CD14-positive monocyte (primary cell): ENCODE results near the gene MAML3. TPM values are rescaled to one million over a fixed set of nuclear protein-coding genes. Genes with fewer than 3 reads are reported as not detected.

Experiments used
- DNase-seq, 3 donors: peaks; one replicate each; pipeline ENCODE4 v3.0.0-alpha.2; 2011 to 2022
- H2AFZ ChIP-seq: 2 replicates; pipeline ENCODE4 v1.6.0; 2012; ENCODE audit warnings: mild to moderate bottlenecking, low read depth, low read length, inconsistent platforms; ENCODE audit not compliant: insufficient read depth, poor library complexity, severe bottlenecking
- H3K27ac ChIP-seq, 2 donors: 1 replicate in 1 of 2; 2 replicates in 1 of 2; pipeline ENCODE4 v1.5.1; 2012 to 2013; ENCODE audit warnings: low read length in 2 of 2, control low read depth in 1 of 2, inconsistent platforms in 1 of 2, low read depth in 1 of 2, mild to moderate bottlenecking in 1 of 2
- H3K27me3 ChIP-seq, 2 donors: one replicate each; pipeline versions ENCODE4 v1.6.0 to v1.6.1; 2011 to 2013; ENCODE audit warnings: low read length in 2 of 2; ENCODE audit not compliant: control insufficient read depth in 2 of 2, insufficient read depth in 2 of 2
- H3K36me3 ChIP-seq, 2 donors: replicated peaks in 1 of 2; 1 replicate in 1 of 2; 2 replicates in 1 of 2; pipeline versions ENCODE4 v1.5.1 to v1.6.1; 2012 to 2013; ENCODE audit warnings: low read length in 2 of 2, control low read depth in 1 of 2, inconsistent platforms in 1 of 2, mild to moderate bottlenecking in 1 of 2; ENCODE audit not compliant: insufficient read depth in 2 of 2, control insufficient read depth in 1 of 2
- H3K4me1 ChIP-seq, 2 donors: 1 replicate in 1 of 2; 2 replicates in 1 of 2; pipeline versions ENCODE4 v1.5.1 to v1.6.1; 2012 to 2013; ENCODE audit warnings: low read length in 2 of 2, control low read depth in 1 of 2, inconsistent platforms in 1 of 2, mild to moderate bottlenecking in 1 of 2, moderate library complexity in 1 of 2; ENCODE audit not compliant: insufficient read depth in 2 of 2, control insufficient read depth in 1 of 2
- H3K4me2 ChIP-seq: replicated peaks from 2 replicates; pipeline ENCODE3; 2012; ENCODE audit warnings: low read length, moderate library complexity, mild to moderate bottlenecking; ENCODE audit not compliant: poor library complexity, severe bottlenecking; ENCODE audit errors: extremely low read depth
- H3K4me3 ChIP-seq, 3 experiments: fragments of 200-600 bp in 1 of 3; sonication (generic) in 1 of 3; replicated peaks in 1 of 3; 1 replicate in 2 of 3; 2 replicates in 1 of 3; pipeline ENCODE4 v1.5.1; 2011 to 2013; ENCODE audit warnings: low read length in 3 of 3, mild to moderate bottlenecking in 3 of 3, control low read depth in 2 of 3, low read depth in 2 of 3, inconsistent platforms in 1 of 3, moderate library complexity in 1 of 3
- H3K79me2 ChIP-seq: 2 replicates; pipeline ENCODE4 v1.6.0; 2012; ENCODE audit warnings: mild to moderate bottlenecking, control low read depth, inconsistent platforms, low read length, moderate library complexity; ENCODE audit not compliant: insufficient read depth
- H3K9ac ChIP-seq: 2 replicates; pipeline ENCODE4 v1.6.0; 2017; ENCODE audit warnings: low read length, mild to moderate bottlenecking; ENCODE audit not compliant: insufficient read depth, poor library complexity, severe bottlenecking
- H3K9me3 ChIP-seq, 2 donors: replicated peaks in 1 of 2; 1 replicate in 1 of 2; 2 replicates in 1 of 2; pipeline versions ENCODE4 v1.5.1 to v1.6.1; 2012 to 2013; ENCODE audit warnings: low read length in 2 of 2, control low read depth in 1 of 2; ENCODE audit not compliant: control insufficient read depth in 1 of 2, insufficient read depth in 1 of 2
- H4K20me1 ChIP-seq: 2 replicates; pipeline ENCODE4 v1.6.0; 2012; ENCODE audit warnings: mild to moderate bottlenecking, low read length, control low read depth, moderate library complexity; ENCODE audit not compliant: insufficient read depth
- H3K27ac Mint-ChIP-seq, 7 donors: one replicate each; pipeline ENCODE4 v1.8.0; 2020; ENCODE audit warnings: mild to moderate bottlenecking in 7 of 7, mixed read lengths in 7 of 7, moderate library complexity in 6 of 7, inconsistent platforms in 2 of 7
- H3K27me3 Mint-ChIP-seq, 3 donors: one replicate each; pipeline ENCODE4 v1.8.0; 2021 to 2022; ENCODE audit warnings: low read depth in 3 of 3, mild to moderate bottlenecking in 3 of 3, mixed read lengths in 3 of 3, moderate library complexity in 3 of 3, inconsistent platforms in 1 of 3
- H3K36me3 Mint-ChIP-seq, 2 donors: one replicate each; pipeline ENCODE4 v1.8.0; 2020; ENCODE audit warnings: mixed read lengths in 2 of 2, inconsistent platforms in 1 of 2, mild to moderate bottlenecking in 1 of 2
- H3K4me1 Mint-ChIP-seq: one replicate; pipeline ENCODE4 v1.8.0; 2020; ENCODE audit warnings: mild to moderate bottlenecking, mixed read lengths
- H3K4me3 Mint-ChIP-seq, 2 donors: one replicate each; pipeline ENCODE4 v1.8.0; 2020; ENCODE audit warnings: mild to moderate bottlenecking in 2 of 2, mixed read lengths in 2 of 2, moderate library complexity in 1 of 2
- H3K9me3 Mint-ChIP-seq, 7 donors: one replicate each; pipeline ENCODE4 v1.8.0; 2020 to 2022; ENCODE audit warnings: mixed read lengths in 7 of 7, mild to moderate bottlenecking in 6 of 7, moderate library complexity in 6 of 7, inconsistent platforms in 2 of 7
- WGBS: methylation state at CpG from one replicate; pipeline ENCODE4 v1.1.5; 2013; ENCODE audit warnings: missing lambda C conversion rate; ENCODE audit not compliant: insufficient coverage; 5-methylcytosine and 5-hydroxymethylcytosine counted together
- intact Hi-C, 2 donors: fragments of 100-400 bp; cut with micrococcal nuclease; formaldehyde crosslinking; loops; one replicate each; pipeline versions ENCODE4 v1.15.0 to v1.15.1; 2023
- polyA plus RNA-seq, 3 donors: library from polyadenylated mRNA; depleted of rRNA in 1 of 3; unstranded in 2 of 3; stranded (reverse) in 1 of 3; fragments of 300-500 nt in 2 of 3; fragments of >200 nt in 1 of 3; fragmentation: Illumina TruSeq in 2 of 3; gene quantifications; 1 replicate in 2 of 3; 2 replicates in 1 of 3; pipeline ENCODE4 v1.2.3, GENCODE V29; 2012 to 2021
- TF ChIP-seq, protein P1 (sequence below): fragments of 200-600 bp; IDR thresholded peaks from one replicate; pipeline ENCODE4 v1.8.0; 2022; ENCODE audit warnings: antibody characterized with exemption, mild to moderate bottlenecking

The MAML3 gene
- polyA plus RNA-seq, 3 donors, result 1.5 to 6.5 (median 2.3) TPM

DNA sequence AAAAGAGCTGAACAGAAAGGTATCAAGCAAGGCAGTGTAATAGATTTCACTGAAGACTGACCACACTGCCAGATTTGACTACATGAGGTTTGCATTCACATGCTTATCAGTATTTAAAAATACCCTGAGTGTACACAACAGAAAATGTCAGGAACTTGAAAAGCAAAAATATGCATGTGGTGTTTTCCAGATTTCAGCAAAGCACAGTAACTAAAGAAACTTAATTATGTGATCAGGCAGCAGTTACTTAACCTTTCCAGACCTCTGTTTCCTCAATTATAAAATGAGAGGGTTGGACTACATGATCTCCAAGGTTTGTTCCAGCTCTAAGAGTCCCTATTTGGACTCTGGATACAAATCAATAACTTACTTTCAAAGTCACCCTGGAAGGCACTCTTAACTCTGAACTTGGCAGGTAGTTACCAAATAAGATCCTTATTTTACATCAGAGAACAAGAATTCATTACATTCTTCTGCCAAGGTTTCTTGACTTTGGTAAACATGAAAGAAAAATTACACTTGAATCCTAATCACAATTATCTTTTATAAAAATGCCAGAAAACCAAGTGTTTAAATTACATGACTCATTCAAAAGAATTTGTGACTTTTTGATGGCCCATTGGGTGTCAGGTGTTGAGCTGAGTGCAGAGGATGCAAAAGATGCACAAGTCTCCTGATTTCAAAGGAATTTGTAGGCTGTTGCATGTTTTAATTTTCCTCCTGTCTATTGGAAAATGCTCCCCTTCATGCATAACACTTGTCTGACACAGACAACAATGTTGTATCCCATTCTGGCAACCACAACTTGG lies 246.8 kb downstream of the MAML3 start:
- H3K9me3 ChIP-seq, result no peaks in the 10 kb centered on the region

DNA sequence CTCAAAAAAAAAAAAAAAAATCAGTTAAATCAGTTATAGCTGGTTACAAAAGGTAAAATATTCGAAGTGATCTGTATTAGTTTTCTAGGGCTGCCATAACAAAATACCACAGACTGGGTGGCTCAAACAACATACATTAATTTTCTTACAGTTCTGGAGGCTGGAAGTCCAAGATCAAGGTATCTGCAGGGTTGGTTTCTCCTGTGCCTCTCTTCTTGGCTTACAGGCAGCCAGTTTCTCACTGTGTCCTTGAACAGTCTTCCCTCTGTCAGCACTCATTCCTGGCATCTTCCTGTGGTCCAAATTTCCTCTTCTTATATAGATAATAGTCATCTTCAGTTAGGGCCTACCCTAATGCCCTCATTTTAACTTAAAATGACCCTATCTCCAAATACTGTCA lies 248.5 kb downstream of the MAML3 start:
- WGBS, result no CpG with 5 or more reads among the region's 1 CpG

More for the DNA sequence above, 246.8 kb downstream of the MAML3 start:
- H2AFZ ChIP-seq, result no peak overlapping the region
- peaks cover 17% of the 10 kb centered on the region for H3K4me1 Mint-ChIP-seq
- no peaks in the 10 kb centered on the region for H3K27me3 Mint-ChIP-seq
- H3K4me1 ChIP-seq, result peaks cover 0 to 4% of the 10 kb centered on the region in 2 donors
- TF ChIP-seq, protein P1, sequence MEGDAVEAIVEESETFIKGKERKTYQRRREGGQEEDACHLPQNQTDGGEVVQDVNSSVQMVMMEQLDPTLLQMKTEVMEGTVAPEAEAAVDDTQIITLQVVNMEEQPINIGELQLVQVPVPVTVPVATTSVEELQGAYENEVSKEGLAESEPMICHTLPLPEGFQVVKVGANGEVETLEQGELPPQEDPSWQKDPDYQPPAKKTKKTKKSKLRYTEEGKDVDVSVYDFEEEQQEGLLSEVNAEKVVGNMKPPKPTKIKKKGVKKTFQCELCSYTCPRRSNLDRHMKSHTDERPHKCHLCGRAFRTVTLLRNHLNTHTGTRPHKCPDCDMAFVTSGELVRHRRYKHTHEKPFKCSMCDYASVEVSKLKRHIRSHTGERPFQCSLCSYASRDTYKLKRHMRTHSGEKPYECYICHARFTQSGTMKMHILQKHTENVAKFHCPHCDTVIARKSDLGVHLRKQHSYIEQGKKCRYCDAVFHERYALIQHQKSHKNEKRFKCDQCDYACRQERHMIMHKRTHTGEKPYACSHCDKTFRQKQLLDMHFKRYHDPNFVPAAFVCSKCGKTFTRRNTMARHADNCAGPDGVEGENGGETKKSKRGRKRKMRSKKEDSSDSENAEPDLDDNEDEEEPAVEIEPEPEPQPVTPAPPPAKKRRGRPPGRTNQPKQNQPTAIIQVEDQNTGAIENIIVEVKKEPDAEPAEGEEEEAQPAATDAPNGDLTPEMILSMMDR, result no peak
- no peak overlapping the region for H3K9ac ChIP-seq
- intact Hi-C loops, result no loop called here
- no peak overlapping the region for H3K4me2 ChIP-seq
- H3K79me2 ChIP-seq, result no peaks in the 10 kb centered on the region
- H3K9me3 Mint-ChIP-seq, result peaks cover 0 to 9% (median 2%) of the 10 kb centered on the region in 7 donors
- H4K20me1 ChIP-seq, result peaks cover 12% of the 10 kb centered on the region
- peaks cover 9 to 13% of the 10 kb centered on the region in 2 donors for H3K36me3 Mint-ChIP-seq
- H3K4me3 Mint-ChIP-seq, result no peak overlapping the region
- H3K4me3 ChIP-seq, result no peak overlapping the region
- no peak overlapping the region for H3K27ac Mint-ChIP-seq
- H3K27ac ChIP-seq, result no peak overlapping the region
- no peak for DNase-seq
- H3K36me3 ChIP-seq, result no peaks in the 10 kb centered on the region
- no peaks in the 10 kb centered on the region for H3K27me3 ChIP-seq

More for the DNA sequence above, 248.5 kb downstream of the MAML3 start:
- TF ChIP-seq, protein P1, result no peak
- H3K79me2 ChIP-seq, result no peaks in the 10 kb centered on the region
- no peaks in the 10 kb centered on the region for H3K27me3 ChIP-seq
- peak overlapping the region in 1 of 7 donors; percentile 31 for H3K27ac Mint-ChIP-seq
- peaks cover 0 to 4% of the 10 kb centered on the region in 2 donors for H3K4me1 ChIP-seq
- H3K36me3 Mint-ChIP-seq, result peaks cover 9 to 10% of the 10 kb centered on the region in 2 donors
- H3K9me3 ChIP-seq, result no peaks in the 10 kb centered on the region
- no peak for DNase-seq
- intact Hi-C loops, result no loop called here
- H3K27me3 Mint-ChIP-seq, result peaks cover 0 to 1% (median 0%) of the 10 kb centered on the region in 3 donors
- no peak overlapping the region for H3K9ac ChIP-seq
- no peak overlapping the region for H2AFZ ChIP-seq
- H3K4me3 ChIP-seq, result no peak overlapping the region
- H3K36me3 ChIP-seq, result no peaks in the 10 kb centered on the region
- H3K4me2 ChIP-seq, result no peak overlapping the region
- no peak overlapping the region for H3K4me3 Mint-ChIP-seq
- H3K4me1 Mint-ChIP-seq, result peaks cover 20% of the 10 kb centered on the region
- no peak overlapping the region for H3K27ac ChIP-seq
- peaks cover 0 to 9% (median 2%) of the 10 kb centered on the region in 7 donors for H3K9me3 Mint-ChIP-seq
- H4K20me1 ChIP-seq, result peaks cover 8% of the 10 kb centered on the region
